ENCODE measurements around the gene ACSF3. TPM values are rescaled to one million over a fixed set of nuclear protein-coding genes. Genes with fewer than 3 reads are reported as not detected.

The ACSF3 gene
- total and polyA plus RNA-seq, 4 experiments from 2014 or later = 30.4 to 71.2 (median 50.0) TPM

GRCh38 chr16:89118361-89119165 lies 24.9 kb downstream of the ACSF3 start:
- Mint-ChIP-seq H3K4me1 (peaks cover 26 to 59% (median 48%) of the 10 kb centered on the region in 4 donors), H3K27me3 (no peaks in the 10 kb centered on the region), H3K36me3 (peaks cover 27 to 61% of the 10 kb centered on the region in 2 donors), H3K9me3 (no peaks in the 10 kb centered on the region), H3K4me3 (no peak overlapping the region), H3K27ac (peak overlapping the region in 6 of 7 donors; percentile 75 to 97 (median 84))
- Histone ChIP-seq H3K27me3 (ENCODE audit: insufficient read depth, low read length) (no peaks in the 10 kb centered on the region), H3K4me3 (ENCODE audit: low read length in 2 of 2) (no peak overlapping the region), H3K4me1 (ENCODE audit: insufficient read depth, low read length) (peaks cover 55% of the 10 kb centered on the region), H3K9me3 (ENCODE audit: control insufficient read depth in 1 of 2, low read length in 2 of 2) (no peaks in the 10 kb centered on the region), H3K27ac (ENCODE audit: low read depth, low read length) (no peak overlapping the region), H3K36me3 (ENCODE audit: insufficient read depth, low read length) (peaks cover 30% of the 10 kb centered on the region)
- intact Hi-C loops (cut with micrococcal nuclease) = no loop called here
- CTCF ChIA-PET (ENCODE audit: partially characterized antibody) = interaction anchor here (0.6 kb wide), 1 partner anchor 123 kb away, joined by 3 read pairs; no protein-coding TSS in a partner anchor
- POLR2A ChIA-PET (ENCODE audit: partially characterized antibody) = interaction anchor here (1.4 to 2.1 kb wide), 2 partner anchors 21 to 25 kb away, joined by 5 to 9 read pairs; partner anchors contain the start of gene ACSF3
- DNase-seq = no peak

GRCh38 chr16:89119166-89119621 lies 25.5 kb downstream of the ACSF3 start:
- ChIA-PET CTCF (ENCODE audit: partially characterized antibody) (interaction anchor here (0.6 kb wide), 1 partner anchor 122 kb away, joined by 3 read pairs; no protein-coding TSS in a partner anchor), POLR2A (ENCODE audit: partially characterized antibody) (interaction anchor here (1.4 to 2.1 kb wide), 2 partner anchors 21 to 26 kb away, joined by 5 to 9 read pairs; partner anchors contain the start of gene ACSF3)
- no peaks in the 10 kb centered on the region for H3K27me3 Mint-ChIP-seq
- peaks cover 27 to 58% (median 47%) of the 10 kb centered on the region in 4 donors for H3K4me1 Mint-ChIP-seq
- no peaks in the 10 kb centered on the region for H3K9me3 Mint-ChIP-seq
- peaks cover 53% of the 10 kb centered on the region for H3K4me1 ChIP-seq (ENCODE audit: insufficient read depth, low read length)
- H3K9me3 ChIP-seq (ENCODE audit: control insufficient read depth in 1 of 2, low read length in 2 of 2) = no peaks in the 10 kb centered on the region
- no peak overlapping the region for H3K27ac ChIP-seq (ENCODE audit: low read depth, low read length)
- peaks cover 27 to 64% of the 10 kb centered on the region in 2 donors for H3K36me3 Mint-ChIP-seq
- no peak overlapping the region for H3K4me3 ChIP-seq (ENCODE audit: low read length in 2 of 2)
- H3K4me3 Mint-ChIP-seq = no peak overlapping the region
- no peaks in the 10 kb centered on the region for H3K27me3 ChIP-seq (ENCODE audit: insufficient read depth, low read length)
- peak overlapping the region in 5 of 7 donors; percentile 64 to 86 (median 76) for H3K27ac Mint-ChIP-seq
- H3K36me3 ChIP-seq (ENCODE audit: insufficient read depth, low read length) = peaks cover 36% of the 10 kb centered on the region
- DNase-seq = no peak
- intact Hi-C loops (cut with micrococcal nuclease) = no loop called here

GRCh38 chr16:89119661-89120141 lies 26.0 kb downstream of the ACSF3 start:
- H3K4me3 ChIP-seq (ENCODE audit: low read length in 2 of 2) = no peak overlapping the region
- DNase-seq = no peak
- peaks cover 27 to 66% of the 10 kb centered on the region in 2 donors for H3K36me3 Mint-ChIP-seq
- H3K4me1 Mint-ChIP-seq = peaks cover 26 to 53% (median 42%) of the 10 kb centered on the region in 4 donors
- peak overlapping the region in 3 of 7 donors; percentile 22 to 81 (median 25) for H3K27ac Mint-ChIP-seq
- POLR2A ChIA-PET (ENCODE audit: partially characterized antibody) = interaction anchor here (2.1 kb wide), 1 partner anchor 26 kb away, joined by 9 read pairs; the partner anchor contains the start of gene ACSF3
- CTCF ChIA-PET (ENCODE audit: partially characterized antibody) = no interaction called here
- no peak overlapping the region for H3K27ac ChIP-seq (ENCODE audit: low read depth, low read length)
- H3K9me3 ChIP-seq (ENCODE audit: control insufficient read depth in 1 of 2, low read length in 2 of 2) = no peaks in the 10 kb centered on the region
- H3K4me3 Mint-ChIP-seq = no peak overlapping the region
- peaks cover 38% of the 10 kb centered on the region for H3K36me3 ChIP-seq (ENCODE audit: insufficient read depth, low read length)
- intact Hi-C loops (cut with micrococcal nuclease) = no loop called here
- no peaks in the 10 kb centered on the region for H3K27me3 Mint-ChIP-seq
- no peaks in the 10 kb centered on the region for H3K9me3 Mint-ChIP-seq
- H3K27me3 ChIP-seq (ENCODE audit: insufficient read depth, low read length) = no peaks in the 10 kb centered on the region
- peaks cover 48% of the 10 kb centered on the region for H3K4me1 ChIP-seq (ENCODE audit: insufficient read depth, low read length)

GRCh38 chr16:89120281-89120680 lies 26.6 kb downstream of the ACSF3 start:
- Histone ChIP-seq H3K27me3 (ENCODE audit: insufficient read depth, low read length) (no peaks in the 10 kb centered on the region), H3K36me3 (ENCODE audit: insufficient read depth, low read length) (peaks cover 38% of the 10 kb centered on the region), H3K4me3 (ENCODE audit: low read length in 2 of 2) (no peak overlapping the region), H3K27ac (ENCODE audit: low read depth, low read length) (no peak overlapping the region), H3K4me1 (ENCODE audit: insufficient read depth, low read length) (peaks cover 44% of the 10 kb centered on the region), H3K9me3 (ENCODE audit: control insufficient read depth in 1 of 2, low read length in 2 of 2) (no peaks in the 10 kb centered on the region)
- DNase-seq = no peak
- ChIA-PET POLR2A (ENCODE audit: partially characterized antibody) (interaction anchor here (0.8 kb wide), 1 partner anchor 23 kb away, joined by 3 read pairs; no protein-coding TSS in a partner anchor), CTCF (ENCODE audit: partially characterized antibody) (no interaction called here)
- peaks cover 20 to 47% (median 37%) of the 10 kb centered on the region in 4 donors for H3K4me1 Mint-ChIP-seq
- no peaks in the 10 kb centered on the region for H3K27me3 Mint-ChIP-seq
- H3K27ac Mint-ChIP-seq = peak overlapping the region in 3 of 7 donors; percentile 22 to 82 (median 70)
- no peaks in the 10 kb centered on the region for H3K9me3 Mint-ChIP-seq
- H3K36me3 Mint-ChIP-seq = peaks cover 22 to 63% of the 10 kb centered on the region in 2 donors
- H3K4me3 Mint-ChIP-seq = no peak overlapping the region
- intact Hi-C loops (cut with micrococcal nuclease) = no loop called here

- Mint-ChIP-seq H3K9me3 (no peaks in the 10 kb centered on the region), H3K4me3 (no peak overlapping the region), H3K4me1 (peaks cover 18 to 45% (median 32%) of the 10 kb centered on the region in 4 donors), H3K36me3 (peaks cover 19 to 60% of the 10 kb centered on the region in 2 donors), H3K27ac (peak overlapping the region in 4 of 7 donors; percentile 6 to 42 (median 16)), H3K27me3 (no peaks in the 10 kb centered on the region)
- no peak overlapping the region for H3K27ac ChIP-seq (ENCODE audit: low read depth, low read length)
- peaks cover 39% of the 10 kb centered on the region for H3K4me1 ChIP-seq (ENCODE audit: insufficient read depth, low read length)
- CTCF ChIA-PET (ENCODE audit: partially characterized antibody) = no interaction called here
- H3K27me3 ChIP-seq (ENCODE audit: insufficient read depth, low read length) = no peaks in the 10 kb centered on the region
- peaks cover 38% of the 10 kb centered on the region for H3K36me3 ChIP-seq (ENCODE audit: insufficient read depth, low read length)
- POLR2A ChIA-PET (ENCODE audit: partially characterized antibody) = interaction anchor here (0.8 kb wide), 1 partner anchor 23 kb away, joined by 3 read pairs; no protein-coding TSS in a partner anchor
- no peak for DNase-seq
- H3K4me3 ChIP-seq (ENCODE audit: low read length in 2 of 2) = no peak overlapping the region
- intact Hi-C loops (cut with micrococcal nuclease) = no loop called here
- no peaks in the 10 kb centered on the region for H3K9me3 ChIP-seq (ENCODE audit: control insufficient read depth in 1 of 2, low read length in 2 of 2)
Measured at GRCh38 chr16:89120921-89121351, 27.3 kb downstream of the ACSF3 start.

- no peak overlapping the region for H3K4me3 Mint-ChIP-seq
Measured at GRCh38 chr16:89121691-89122321, 28.2 kb downstream of the ACSF3 start.

More at GRCh38 chr16:89121691-89122321, 28.2 kb downstream of the ACSF3 start:
- intact Hi-C loops (cut with micrococcal nuclease) = no loop called here
- Mint-ChIP-seq H3K9me3 (no peaks in the 10 kb centered on the region), H3K4me1 (peaks cover 15 to 39% (median 26%) of the 10 kb centered on the region in 4 donors), H3K36me3 (peaks cover 18 to 58% of the 10 kb centered on the region in 2 donors), H3K27ac (peak overlapping the region in 2 of 7 donors; percentile 77 to 92), H3K27me3 (no peaks in the 10 kb centered on the region)
- peaks cover 37% of the 10 kb centered on the region for H3K36me3 ChIP-seq (ENCODE audit: insufficient read depth, low read length)
- H3K9me3 ChIP-seq (ENCODE audit: control insufficient read depth in 1 of 2, low read length in 2 of 2) = no peaks in the 10 kb centered on the region
- no peaks in the 10 kb centered on the region for H3K27me3 ChIP-seq (ENCODE audit: insufficient read depth, low read length)
- POLR2A ChIA-PET (ENCODE audit: partially characterized antibody) = interaction anchor here (1.9 kb wide), 1 partner anchor 28 kb away, joined by 12 read pairs; the partner anchor contains the start of gene ACSF3
- H3K4me1 ChIP-seq (ENCODE audit: insufficient read depth, low read length) = peaks cover 30% of the 10 kb centered on the region
- peak overlapping the region; percentile 38 for H3K27ac ChIP-seq (ENCODE audit: low read depth, low read length)
- no peak for DNase-seq
- CTCF ChIA-PET (ENCODE audit: partially characterized antibody) = no interaction called here
- no peak overlapping the region for H3K4me3 ChIP-seq (ENCODE audit: low read length in 2 of 2)

Measured in CD4-positive, alpha-beta memory T cell (primary cell).